HAP-1 (cell line): Measurements from ENCODE around the gene KRT9.
"Not testable (repeated sequence)": the region's sequence is repeated elsewhere in the genome, so short reads cannot be mapped to it uniquely, and the experiment has no call there.

Experiments used
- DNase-seq, 2 experiments: peaks; one replicate each; pipeline ENCODE4 v3.0.0-alpha.2; 2016 to 2020; ENCODE audit warnings: low spot score in 2 of 2
- H3K27me3 ChIP-seq: fragments of 250-450 bp; sonication (Bioruptor Pico); 2 replicates; pipeline ENCODE4 v1.5.1; 2020; ENCODE audit warnings: low read depth, mild to moderate bottlenecking, moderate library complexity
- H3K36me3 ChIP-seq: fragments of 250-450 bp; sonication (Bioruptor Pico); replicated peaks from 2 replicates; pipeline ENCODE4 v1.5.1; 2020; ENCODE audit warnings: mild to moderate bottlenecking
- H3K4me1 ChIP-seq: fragments of 250-450 bp; sonication (Bioruptor Pico); 2 replicates; pipeline ENCODE4 v1.5.1; 2020; ENCODE audit warnings: mild to moderate bottlenecking
- H3K4me3 ChIP-seq: fragments of 250-450 bp; sonication (Bioruptor Pico); 2 replicates; pipeline ENCODE4 v1.5.1; 2020; ENCODE audit warnings: mild to moderate bottlenecking, moderate library complexity
- H3K9me3 ChIP-seq: fragments of 250-450 bp; sonication (Bioruptor Pico); 2 replicates; pipeline ENCODE4 v1.5.1; 2020; ENCODE audit warnings: mild to moderate bottlenecking, moderate library complexity
- in situ Hi-C: fragments of 300-500 bp; cut with MboI; formaldehyde crosslinking; loops from 3 replicates; pipeline ENCODE4 v1.14.3; 2020; ENCODE audit warnings: low sequenced_read_pairs, inconsistent platforms, mixed read lengths

KRT9 gene

GRCh38 chr17:41552455-41552854, 19.4 kb downstream of the KRT9 start:
- Histone ChIP-seq H3K36me3 (no peaks in the 10 kb centered on the region), H3K9me3 (no peaks in the 10 kb centered on the region; the same call in 1 of the 2 replicates), H3K4me1 (0 out of 2 replicates have a peak, but pooled peaks cover 2% of the 10 kb centered on the region), H3K27me3 (peaks cover 5% of the 10 kb centered on the region; the same call in 1 of the 2 replicates), H3K4me3 (no peak overlapping the region)
- in situ Hi-C loops = no loop called here
- DNase-seq = no peak

GRCh38 chr17:41551365-41551764, 20.5 kb downstream of the KRT9 start:
- in situ Hi-C loops = no loop called here
- Histone ChIP-seq H3K4me3 (no peak overlapping the region), H3K9me3 (no peaks in the 10 kb centered on the region; the same call in 1 of the 2 replicates)

GRCh38 chr17:41549596-41550039, 22.2 kb downstream of the KRT9 start:
- in situ Hi-C loops = loop anchor here (5.0 kb wide), 1 partner anchor 113 kb away; no protein-coding TSS in a partner anchor
- Histone ChIP-seq H3K4me3 (no peak overlapping the region), H3K9me3 (no peaks in the 10 kb centered on the region)

More at GRCh38 chr17:41551365-41551764, 20.5 kb downstream of the KRT9 start:
- H3K4me1 ChIP-seq = 0 out of 2 replicates have a peak, but pooled peaks cover 2% of the 10 kb centered on the region
- DNase-seq = no peak
- H3K36me3 ChIP-seq = no peaks in the 10 kb centered on the region
- 0 out of 2 replicates have a peak, but pooled peaks cover 2% of the 10 kb centered on the region for H3K27me3 ChIP-seq

GRCh38 chr17:41548844-41549595, 22.8 kb downstream of the KRT9 start:
- DNase-seq = peak; percentile 65 to 88
- Histone ChIP-seq H3K36me3 (no peaks in the 10 kb centered on the region), H3K4me1 (0 out of 2 replicates have a peak, but pooled peaks cover 2% of the 10 kb centered on the region), H3K27me3 (no peaks in the 10 kb centered on the region), H3K4me3 (no peak overlapping the region), H3K9me3 (no peaks in the 10 kb centered on the region)
- in situ Hi-C loops = loop anchor here (5.0 kb wide), 1 partner anchor 113 kb away; no protein-coding TSS in a partner anchor

More at GRCh38 chr17:41549596-41550039, 22.2 kb downstream of the KRT9 start:
- Histone ChIP-seq H3K27me3 (no peaks in the 10 kb centered on the region), H3K4me1 (0 out of 2 replicates have a peak, but pooled peaks cover 2% of the 10 kb centered on the region), H3K36me3 (no peaks in the 10 kb centered on the region)
- no peak for DNase-seq

- Histone ChIP-seq H3K27me3 (no peaks in the 10 kb centered on the region), H3K4me1 (0 out of 2 replicates have a peak, but pooled peaks cover 2% of the 10 kb centered on the region), H3K9me3 (no peaks in the 10 kb centered on the region), H3K36me3 (no peaks in the 10 kb centered on the region), H3K4me3 (no peak overlapping the region)
- in situ Hi-C loops = loop anchor here (5.0 kb wide), 1 partner anchor 114 kb away; no protein-coding TSS in a partner anchor
- no peak for DNase-seq
These were observed 23.7 kb downstream of the KRT9 start for GRCh38 chr17:41547921-41548843.

GRCh38 chr17:41547378-41547841, 24.4 kb downstream of the KRT9 start:
- Histone ChIP-seq H3K9me3 (no peaks in the 10 kb centered on the region), H3K27me3 (no peaks in the 10 kb centered on the region), H3K4me1 (0 out of 2 replicates have a peak, but pooled peaks cover 2% of the 10 kb centered on the region), H3K4me3 (no peak overlapping the region), H3K36me3 (no peaks in the 10 kb centered on the region)
- in situ Hi-C loops = loop anchor here (5.0 kb wide), 1 partner anchor 115 kb away; no protein-coding TSS in a partner anchor
- DNase-seq = no peak

- DNase-seq = no peak
- in situ Hi-C loops = loop anchor here (5.0 kb wide), 1 partner anchor 115 kb away; no protein-coding TSS in a partner anchor
- 0 out of 2 replicates have a peak, but pooled peaks cover 2% of the 10 kb centered on the region for H3K4me1 ChIP-seq
- no peak overlapping the region for H3K4me3 ChIP-seq
- H3K27me3 ChIP-seq = no peaks in the 10 kb centered on the region
- H3K9me3 ChIP-seq = no peaks in the 10 kb centered on the region
- H3K36me3 ChIP-seq = no peaks in the 10 kb centered on the region
These were observed 25.0 kb downstream of the KRT9 start for GRCh38 chr17:41546819-41547218.

- no peaks in the 10 kb centered on the region for H3K36me3 ChIP-seq
- H3K9me3 ChIP-seq = no peaks in the 10 kb centered on the region
- H3K27me3 ChIP-seq = no peaks in the 10 kb centered on the region
- 0 out of 2 replicates have a peak, but pooled peaks cover 2% of the 10 kb centered on the region for H3K4me1 ChIP-seq
- H3K4me3 ChIP-seq = no peak overlapping the region
- in situ Hi-C loops = loop anchor here (5.0 kb wide), 1 partner anchor 116 kb away; no protein-coding TSS in a partner anchor
- no peak for DNase-seq
These were observed 25.9 kb downstream of the KRT9 start for GRCh38 chr17:41545829-41546410.

- DNase-seq = no peak
- no peaks in the 10 kb centered on the region for H3K36me3 ChIP-seq
- in situ Hi-C loops = loop anchor here (5.0 kb wide), 1 partner anchor 117 kb away; no protein-coding TSS in a partner anchor
- 0 out of 2 replicates have a peak, but pooled peaks cover 2% of the 10 kb centered on the region for H3K4me1 ChIP-seq
- no peaks in the 10 kb centered on the region for H3K9me3 ChIP-seq
- H3K27me3 ChIP-seq = no peaks in the 10 kb centered on the region
- H3K4me3 ChIP-seq = no peak overlapping the region
These were observed 26.9 kb downstream of the KRT9 start for GRCh38 chr17:41544935-41545334.

GRCh38 chr17:41544491-41544892, 27.4 kb downstream of the KRT9 start:
- DNase-seq = no peak
- H3K9me3 ChIP-seq = no peaks in the 10 kb centered on the region
- in situ Hi-C loops = no loop called here
- H3K4me1 ChIP-seq = 0 out of 2 replicates have a peak, but pooled peaks cover 2% of the 10 kb centered on the region
- no peaks in the 10 kb centered on the region for H3K36me3 ChIP-seq
- no peak overlapping the region for H3K4me3 ChIP-seq
- no peaks in the 10 kb centered on the region for H3K27me3 ChIP-seq

GRCh38 chr17:41542786-41543185, 29.1 kb downstream of the KRT9 start:
- H3K36me3 ChIP-seq, H3K4me1 ChIP-seq, H3K9me3 ChIP-seq, DNase-seq, H3K27me3 ChIP-seq, in situ Hi-C loops, H3K4me3 ChIP-seq: not testable (repeated sequence)

- no peak for DNase-seq
- Histone ChIP-seq H3K9me3 (no peaks in the 10 kb centered on the region), H3K27me3 (no peaks in the 10 kb centered on the region), H3K4me3 (no peak overlapping the region), H3K4me1 (no peaks in the 10 kb centered on the region), H3K36me3 (no peaks in the 10 kb centered on the region)
- in situ Hi-C loops = no loop called here
These were observed 29.5 kb downstream of the KRT9 start for GRCh38 chr17:41542357-41542756.
